Neural cell (in vitro differentiated cells): ENCODE results near the gene MSH3.

Source experiments
- CTCF ChIP-seq: fragments of 450-650 bp; IDR thresholded peaks from 2 replicates; pipeline ENCODE4 v1.5.1; 2014; ENCODE audit warnings: antibody characterized with exemption, mild to moderate bottlenecking, moderate library complexity; ENCODE audit not compliant: poor library complexity, severe bottlenecking
- EP300 ChIP-seq: fragments of 450-650 bp; conservative IDR thresholded peaks from 2 replicates; pipeline ENCODE4 v1.6.1; 2014; ENCODE audit warnings: antibody characterized with exemption, mild to moderate bottlenecking, moderate library complexity; ENCODE audit not compliant: poor library complexity, severe bottlenecking
- RAD21 ChIP-seq: fragments of 450-650 bp; conservative IDR thresholded peaks from 2 replicates; pipeline ENCODE4 v1.6.1; 2014; ENCODE audit warnings: antibody characterized with exemption, mild to moderate bottlenecking, moderate library complexity
- REST ChIP-seq: IDR thresholded peaks from 2 replicates; pipeline ENCODE4 v1.6.1; 2012; ENCODE audit warnings: borderline replicate concordance

DNA sequence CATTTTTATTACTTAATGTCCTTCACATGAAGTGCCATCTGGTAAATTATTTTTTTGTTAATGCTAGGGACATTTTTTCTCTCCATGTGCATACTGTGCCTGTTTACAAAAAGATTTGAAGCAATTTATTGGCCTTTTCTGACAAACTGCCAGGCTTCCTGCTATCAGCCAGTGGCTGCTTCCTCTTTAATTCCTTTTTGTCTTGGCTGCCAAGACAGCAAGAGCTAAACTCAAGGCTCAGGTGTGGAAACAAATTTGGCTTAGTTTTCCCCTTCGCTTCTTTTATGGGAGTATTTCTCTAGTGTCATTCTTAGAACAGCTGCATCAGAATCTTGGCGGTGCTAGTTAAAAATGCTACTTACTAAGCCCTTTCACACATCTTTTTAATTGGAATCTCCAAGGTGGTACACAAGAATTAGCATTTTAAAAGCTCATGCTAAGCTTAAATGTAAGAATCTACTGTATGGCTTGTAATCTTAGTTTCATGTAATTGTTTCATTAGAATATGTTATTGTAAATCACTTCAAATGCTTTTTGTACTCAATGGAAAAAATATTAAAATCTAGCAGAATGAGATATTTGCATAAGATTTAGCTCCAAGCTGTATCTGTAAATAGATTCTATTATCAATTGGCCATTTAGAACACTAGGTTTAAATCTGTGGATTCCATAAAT, 171.5 kb downstream of the MSH3 start:
- TF ChIP-seq EP300, result no peak
- no peak for TF ChIP-seq CTCF
- no peak for TF ChIP-seq RAD21
- TF ChIP-seq REST, result no peak
